Mesodermal cell (in vitro differentiated cells): Measurements from ENCODE around the gene RTKN2.

Source experiments
- H3K27ac ChIP-seq: 2 replicates; pipeline ENCODE4 v1.7.0; 2013; ENCODE audit warnings: mild to moderate bottlenecking, low read depth, low read length, moderate library complexity; ENCODE audit not compliant: severe bottlenecking
- H3K36me3 ChIP-seq: 2 replicates; pipeline ENCODE4 v1.7.1; 2013; ENCODE audit warnings: mild to moderate bottlenecking, low read length, moderate library complexity; ENCODE audit not compliant: control insufficient read depth, insufficient read depth
- H3K4me1 ChIP-seq: one replicate; pipeline ENCODE4 v1.7.1; 2013; ENCODE audit warnings: mild to moderate bottlenecking, low read length; ENCODE audit not compliant: insufficient read depth, control insufficient read depth, poor library complexity, severe bottlenecking
- H3K4me3 ChIP-seq: 2 replicates; pipeline ENCODE4 v1.7.0; 2013; ENCODE audit warnings: low read length, control low read depth, mild to moderate bottlenecking; ENCODE audit not compliant: insufficient read depth, poor library complexity, severe bottlenecking; ENCODE audit errors: extremely low read depth
- H3K9me3 ChIP-seq: 2 replicates; pipeline ENCODE4 v1.7.1; 2013; ENCODE audit warnings: mild to moderate bottlenecking, low read length, moderate library complexity; ENCODE audit not compliant: control insufficient read depth
- WGBS, 2 experiments: methylation state at CpG; one replicate each; pipeline ENCODE4 v1.1.5; 2013; ENCODE audit warnings: missing lambda C conversion rate in 2 of 2; ENCODE audit not compliant: insufficient coverage in 2 of 2; 5-methylcytosine and 5-hydroxymethylcytosine counted together

The RTKN2 gene

DNA sequence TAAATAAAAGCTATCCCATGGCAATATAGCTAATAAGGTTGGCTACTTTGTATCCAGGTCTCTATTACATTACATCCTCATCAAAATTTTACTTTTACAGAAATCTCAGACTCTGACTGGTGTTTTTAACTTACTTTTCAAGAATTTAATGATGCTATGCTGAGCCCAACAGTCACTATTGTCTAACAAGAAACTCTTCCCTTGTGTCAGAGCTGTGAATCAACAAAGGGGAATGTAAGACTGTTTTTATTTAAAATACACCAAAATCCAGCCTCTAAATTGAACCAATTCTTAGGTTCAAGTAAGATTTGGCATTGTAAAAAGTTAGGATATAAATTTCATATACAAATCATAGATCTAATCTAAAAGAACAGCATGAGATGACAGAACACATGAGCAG is 7.0 kb downstream of the RTKN2 start:
- Histone ChIP-seq H3K27ac (no peak overlapping the region), H3K36me3 (peaks cover 7% of the 10 kb centered on the region)

GRCh38 chr10:62259998-62260397 is 8.6 kb downstream of the RTKN2 start:
- Histone ChIP-seq H3K36me3 (peaks cover 7% of the 10 kb centered on the region), H3K4me3 (no peak overlapping the region), H3K9me3 (no peaks in the 10 kb centered on the region), H3K4me1 (no peaks in the 10 kb centered on the region), H3K27ac (no peak overlapping the region)
- WGBS, 2 experiments = no CpG with 5 or more reads among the region's 1 CpG

More for the DNA sequence above, 7.0 kb downstream of the RTKN2 start:
- H3K4me3 ChIP-seq = no peak overlapping the region
- no peaks in the 10 kb centered on the region for H3K9me3 ChIP-seq
- H3K4me1 ChIP-seq = no peaks in the 10 kb centered on the region

GRCh38 chr10:62259456-62259855 is 9.2 kb downstream of the RTKN2 start:
- H3K27ac ChIP-seq = no peak overlapping the region
- 67 to 100% methylated on average over 2 to 4 of the region's 4 CpGs for WGBS, 2 experiments
- no peaks in the 10 kb centered on the region for H3K4me1 ChIP-seq
- peaks cover 7% of the 10 kb centered on the region for H3K36me3 ChIP-seq
- no peak overlapping the region for H3K4me3 ChIP-seq
- no peaks in the 10 kb centered on the region for H3K9me3 ChIP-seq

DNA sequence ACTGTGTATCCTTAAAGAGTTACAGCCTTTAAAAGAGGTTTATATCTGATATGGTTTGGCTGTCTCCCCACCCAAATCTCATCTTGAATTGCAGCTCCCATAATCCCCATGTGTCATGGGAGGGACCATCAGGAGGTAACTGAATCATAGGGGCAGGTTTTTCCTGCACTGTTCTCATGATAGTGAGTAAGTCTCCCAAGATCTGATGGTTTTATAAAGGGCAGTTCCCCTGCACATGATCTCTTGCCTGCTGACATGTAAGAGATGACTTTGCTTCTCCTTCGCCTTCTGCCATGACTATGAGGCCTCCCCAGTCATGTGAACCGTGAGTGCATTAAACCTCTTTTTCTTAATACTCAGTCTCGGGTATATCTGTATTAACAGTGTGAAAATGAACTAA is 9.7 kb downstream of the RTKN2 start:
- H3K4me3 ChIP-seq = no peak overlapping the region
- 80 to 100% methylated on average over 1 of the region's 3 CpGs for WGBS, 2 experiments
- H3K27ac ChIP-seq = no peak overlapping the region
- H3K9me3 ChIP-seq = no peaks in the 10 kb centered on the region
- peaks cover 7% of the 10 kb centered on the region for H3K36me3 ChIP-seq
- no peaks in the 10 kb centered on the region for H3K4me1 ChIP-seq

- WGBS, 2 experiments = no CpG with 5 or more reads among the region's 1 CpG
- Histone ChIP-seq H3K27ac (no peak overlapping the region), H3K4me3 (no peak overlapping the region), H3K4me1 (no peaks in the 10 kb centered on the region), H3K36me3 (no peaks in the 10 kb centered on the region), H3K9me3 (no peaks in the 10 kb centered on the region)
Observed at GRCh38 chr10:62253704-62254103, 14.9 kb downstream of the RTKN2 start.

- Histone ChIP-seq H3K36me3 (no peaks in the 10 kb centered on the region), H3K4me1 (no peaks in the 10 kb centered on the region), H3K9me3 (no peaks in the 10 kb centered on the region), H3K4me3 (no peak overlapping the region), H3K27ac (no peak overlapping the region)
- WGBS, 2 experiments = no CpG with 5 or more reads among the region's 1 CpG
Observed at GRCh38 chr10:62252051-62252450, 16.6 kb downstream of the RTKN2 start.

DNA sequence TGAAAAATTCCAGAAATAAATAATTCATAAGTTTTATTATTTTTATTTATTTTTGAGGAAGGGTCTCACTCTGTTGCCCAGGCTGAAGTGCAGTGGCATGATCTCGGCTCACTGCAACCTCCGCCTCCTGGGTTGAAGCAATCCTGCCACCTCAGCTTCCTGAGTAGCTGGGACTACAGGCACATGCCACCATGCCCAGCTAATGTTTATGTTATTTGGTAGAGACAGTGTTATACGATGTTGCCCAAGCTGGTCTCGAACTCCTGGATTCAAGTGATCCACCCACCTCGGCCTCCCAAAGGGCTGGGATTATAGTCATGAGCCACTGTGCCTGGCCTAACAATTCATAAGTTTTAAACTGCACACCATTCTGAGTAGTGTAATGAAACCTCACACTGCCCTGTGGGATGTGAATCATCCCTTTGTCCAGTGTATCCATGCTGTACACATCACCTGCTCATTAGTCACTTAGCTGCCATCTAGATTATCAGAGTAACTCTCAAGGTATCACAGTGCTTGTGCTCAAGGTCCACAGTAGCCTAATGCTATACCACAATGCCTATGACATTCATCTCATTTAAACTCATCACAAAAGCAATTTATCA is 17.9 kb downstream of the RTKN2 start:
- Histone ChIP-seq H3K4me1 (no peaks in the 10 kb centered on the region), H3K9me3 (no peaks in the 10 kb centered on the region), H3K36me3 (no peaks in the 10 kb centered on the region), H3K27ac (no peak overlapping the region), H3K4me3 (no peak overlapping the region)
- 77 to 91% methylated on average over 3 to 5 of the region's 5 CpGs for WGBS, 2 experiments

DNA sequence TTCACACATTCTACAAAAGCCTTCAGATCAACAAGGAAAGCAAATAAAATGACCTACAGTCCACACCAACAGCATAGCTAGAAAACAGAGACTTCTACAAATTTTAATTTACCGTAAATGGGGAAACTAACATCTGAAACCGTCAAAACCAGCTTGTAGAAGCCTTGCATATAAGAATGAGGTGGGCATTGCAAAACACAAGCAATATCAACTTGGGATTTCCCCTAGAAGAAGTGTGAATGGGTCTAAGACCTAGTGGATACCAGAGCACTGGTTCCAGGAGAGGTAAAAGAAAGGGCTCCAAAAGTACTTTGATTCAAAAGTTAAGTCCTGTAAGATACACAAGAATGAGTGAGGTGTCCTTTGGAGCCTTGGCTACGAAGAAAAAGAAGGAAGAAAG is 18.7 kb downstream of the RTKN2 start:
- Histone ChIP-seq H3K4me1 (no peaks in the 10 kb centered on the region), H3K9me3 (no peaks in the 10 kb centered on the region), H3K36me3 (no peaks in the 10 kb centered on the region), H3K4me3 (no peak overlapping the region), H3K27ac (no peak overlapping the region)
- 100% methylated on average over 2 of the region's 3 CpGs; no CpG with 5 or more reads in 1 of the 2 experiments for WGBS, 2 experiments

DNA sequence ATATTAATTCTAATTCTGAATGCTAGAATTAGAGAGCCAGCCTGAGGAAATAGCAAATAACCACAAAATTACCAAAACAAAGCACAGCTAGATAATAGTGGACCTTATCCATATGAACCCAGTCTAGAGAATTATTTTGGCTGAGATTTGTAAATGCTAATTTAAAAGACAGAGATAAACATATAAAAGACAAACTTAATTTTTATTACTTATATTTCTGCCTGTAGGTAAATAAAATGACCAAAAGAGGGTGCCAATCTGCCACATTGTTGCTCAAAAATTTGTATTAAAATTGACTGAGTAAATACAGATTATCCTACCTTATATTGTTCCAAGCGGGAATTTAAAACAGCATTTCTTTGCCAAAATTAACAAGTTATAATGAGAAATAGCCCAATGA is 20.2 kb downstream of the RTKN2 start:
- no CpG with 5 or more reads among the region's 1 CpG for WGBS, 2 experiments
- Histone ChIP-seq H3K4me1 (no peaks in the 10 kb centered on the region), H3K36me3 (no peaks in the 10 kb centered on the region), H3K9me3 (no peaks in the 10 kb centered on the region), H3K27ac (no peak overlapping the region), H3K4me3 (no peak overlapping the region)

DNA sequence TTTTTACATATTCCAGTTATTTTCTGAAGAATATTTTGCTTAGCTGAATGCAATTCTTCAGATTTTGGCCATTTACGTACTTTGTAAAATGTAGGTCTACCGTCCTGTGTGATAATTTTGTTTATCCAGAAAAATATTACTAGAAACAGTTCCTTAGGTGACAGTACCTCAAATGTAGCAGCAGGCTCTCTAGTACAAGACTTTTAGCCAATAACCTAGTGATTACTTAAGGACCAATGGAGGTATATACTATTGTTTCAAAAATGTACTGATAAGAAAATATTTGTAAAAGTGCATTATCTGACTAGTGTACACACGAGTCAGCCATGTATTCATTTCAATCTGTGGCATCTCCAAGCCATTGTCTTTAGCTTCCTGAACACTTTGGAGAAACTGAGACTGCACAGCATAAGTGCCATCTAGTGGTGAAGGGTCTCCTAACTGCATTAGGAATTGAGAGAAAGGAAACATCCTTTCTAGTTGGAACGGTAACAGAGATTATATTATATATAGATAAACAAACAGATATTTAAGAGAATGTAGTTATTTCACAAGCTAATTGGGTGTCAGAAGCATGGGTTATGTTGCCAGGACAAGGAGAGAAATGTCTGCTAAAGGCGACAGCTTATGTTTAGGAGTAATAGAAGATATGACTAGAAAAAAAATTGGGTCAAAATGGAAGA is 23.7 kb downstream of the RTKN2 start:
- Histone ChIP-seq H3K4me1 (no peaks in the 10 kb centered on the region), H3K36me3 (no peaks in the 10 kb centered on the region), H3K27ac (no peak overlapping the region), H3K4me3 (no peak overlapping the region), H3K9me3 (no peaks in the 10 kb centered on the region)
- 49 to 60% methylated on average over 1 to 2 of the region's 5 CpGs for WGBS, 2 experiments

DNA sequence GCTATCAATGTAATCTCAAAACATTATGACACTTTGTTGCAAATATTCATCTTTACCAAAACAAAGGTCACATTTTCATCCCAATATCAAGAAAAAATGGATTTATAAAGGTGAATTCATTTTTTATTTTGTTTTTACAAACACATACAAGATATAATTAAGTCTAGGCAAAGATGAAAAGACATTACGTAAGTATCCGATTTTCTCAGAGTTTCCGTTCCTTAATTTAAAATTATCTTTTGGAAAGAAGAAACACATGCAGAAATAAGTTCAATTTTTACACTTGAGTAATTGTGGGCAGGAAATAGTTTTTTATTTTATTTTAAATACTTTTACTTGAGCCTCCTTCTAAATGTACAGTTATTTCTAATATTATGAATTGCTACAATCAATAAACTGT is 24.6 kb downstream of the RTKN2 start:
- Histone ChIP-seq H3K27ac (no peak overlapping the region), H3K4me1 (no peaks in the 10 kb centered on the region), H3K9me3 (no peaks in the 10 kb centered on the region), H3K36me3 (no peaks in the 10 kb centered on the region), H3K4me3 (no peak overlapping the region)
- 100% methylated on average over 2 of the region's 3 CpGs; no CpG with 5 or more reads in 1 of the 2 experiments for WGBS, 2 experiments
